HG03469 (cell line): ENCODE data around the gene CTPS2.
"Not testable (repeated sequence)": the region's sequence is repeated elsewhere in the genome, so short reads cannot be mapped to it uniquely, and the experiment has no call there.

Source experiments
- ATAC-seq: cut with Tn5 transposase; IDR thresholded peaks from one replicate; pipeline ENCODE4 v1.9.1; 2021; ENCODE audit warnings: mild to moderate bottlenecking, moderate library complexity, moderate number of reproducible peaks; ENCODE audit not compliant: unreplicated experiment

The CTPS2 gene, protein sequence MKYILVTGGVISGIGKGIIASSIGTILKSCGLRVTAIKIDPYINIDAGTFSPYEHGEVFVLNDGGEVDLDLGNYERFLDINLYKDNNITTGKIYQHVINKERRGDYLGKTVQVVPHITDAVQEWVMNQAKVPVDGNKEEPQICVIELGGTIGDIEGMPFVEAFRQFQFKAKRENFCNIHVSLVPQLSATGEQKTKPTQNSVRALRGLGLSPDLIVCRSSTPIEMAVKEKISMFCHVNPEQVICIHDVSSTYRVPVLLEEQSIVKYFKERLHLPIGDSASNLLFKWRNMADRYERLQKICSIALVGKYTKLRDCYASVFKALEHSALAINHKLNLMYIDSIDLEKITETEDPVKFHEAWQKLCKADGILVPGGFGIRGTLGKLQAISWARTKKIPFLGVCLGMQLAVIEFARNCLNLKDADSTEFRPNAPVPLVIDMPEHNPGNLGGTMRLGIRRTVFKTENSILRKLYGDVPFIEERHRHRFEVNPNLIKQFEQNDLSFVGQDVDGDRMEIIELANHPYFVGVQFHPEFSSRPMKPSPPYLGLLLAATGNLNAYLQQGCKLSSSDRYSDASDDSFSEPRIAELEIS

DNA sequence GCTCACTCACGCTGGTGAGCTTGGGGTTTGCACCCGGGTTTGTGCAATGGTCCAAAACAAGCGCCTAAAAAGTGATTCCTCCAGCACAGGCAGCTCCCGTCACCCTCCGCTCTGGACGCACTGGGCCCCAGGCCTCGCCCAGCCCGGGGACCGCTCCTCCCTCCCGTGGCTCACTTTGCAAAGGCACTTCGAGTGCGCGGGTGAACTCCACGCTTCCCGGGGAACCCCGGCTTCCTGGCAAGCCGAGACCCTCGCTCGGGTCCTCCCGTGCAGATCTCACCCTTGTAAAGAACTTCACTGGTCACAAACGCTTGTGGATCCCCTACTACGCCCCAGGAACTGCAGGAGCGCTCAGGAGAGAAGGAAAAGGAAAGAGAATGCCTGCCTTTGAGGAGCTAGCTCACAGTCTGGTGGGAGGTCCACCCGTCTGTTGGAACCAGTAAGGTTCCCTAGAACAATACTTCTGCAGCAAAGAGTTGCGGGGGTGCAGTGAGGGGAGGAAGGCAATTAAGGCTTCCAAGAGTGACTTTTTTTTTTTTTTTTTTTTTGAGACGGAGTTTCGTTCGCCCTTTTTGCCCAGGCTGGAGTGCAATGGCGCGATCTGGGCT, at the start of gene CTPS2:
Gene CTPS2 (minus strand): TSS at position 122 of the 608 bp plus-strand sequence. CDS start 9,767 bp downstream, outside the sequence.
- peak; percentile 70 for ATAC-seq

DNA sequence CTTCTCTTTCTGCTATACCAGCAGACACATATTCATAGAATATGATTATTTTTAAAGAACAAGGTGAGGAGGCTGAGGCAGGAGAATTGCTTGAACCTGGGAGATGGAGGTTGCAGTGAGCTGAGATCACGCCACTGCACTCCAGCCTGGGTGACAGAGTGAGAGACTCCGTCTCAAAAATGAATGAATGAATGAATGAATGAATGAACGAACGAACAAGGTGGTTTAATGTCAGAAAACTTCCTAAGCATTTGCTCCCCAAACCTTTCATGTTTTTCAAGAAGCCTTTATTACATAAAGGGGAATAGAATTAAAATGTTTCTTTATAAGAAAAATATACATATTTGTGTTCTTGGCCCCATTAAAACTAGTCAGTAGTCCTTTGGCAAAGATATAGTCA, 49.0 kb upstream of the CTPS2 start:
- not testable (repeated sequence) for ATAC-seq

DNA sequence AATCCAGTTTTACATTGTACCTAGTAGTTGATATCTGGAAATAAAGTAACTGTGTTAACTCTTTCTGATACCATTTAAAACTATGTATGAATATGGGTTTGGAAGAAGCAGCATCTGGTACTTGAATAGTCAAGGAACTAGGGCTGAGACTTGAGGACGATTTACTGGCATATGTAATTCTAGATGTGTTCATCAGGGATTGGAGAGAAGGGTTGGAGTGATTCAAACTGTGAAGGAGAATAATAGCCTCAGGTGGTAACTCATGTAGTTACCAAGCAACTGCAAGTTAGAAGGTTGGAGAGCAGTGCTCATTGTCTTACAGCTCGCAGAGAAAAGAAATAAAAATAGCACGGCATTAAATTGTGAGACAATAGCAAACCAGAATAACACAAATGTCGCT, 44.3 kb upstream of the CTPS2 start:
- no peak for ATAC-seq

- no peak for ATAC-seq
Observed at GRCh38 chrX:16754019-16754418, 41.5 kb upstream of the CTPS2 start.

GRCh38 chrX:16750136-16750535, 37.7 kb upstream of the CTPS2 start:
- no peak for ATAC-seq

DNA sequence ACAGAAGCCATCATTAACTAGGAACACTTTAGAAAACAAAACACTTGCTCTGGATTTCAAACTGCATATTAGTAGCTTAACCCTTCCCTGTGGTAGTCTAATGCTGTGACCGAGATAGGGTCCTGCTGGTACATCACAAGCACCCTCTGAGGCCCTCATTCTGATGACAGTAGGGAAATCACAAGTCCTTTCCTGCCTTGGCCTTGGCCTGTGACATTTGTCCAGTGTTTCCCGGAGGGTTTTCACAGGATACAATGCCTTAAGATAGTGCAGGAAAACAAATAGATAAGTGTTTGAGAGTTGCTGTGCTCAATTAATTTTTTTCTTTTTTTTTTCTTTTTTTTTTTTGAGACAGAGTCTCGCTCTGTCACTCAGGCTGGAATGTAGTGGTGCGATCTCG, 36.0 kb upstream of the CTPS2 start:
- ATAC-seq = no peak

DNA sequence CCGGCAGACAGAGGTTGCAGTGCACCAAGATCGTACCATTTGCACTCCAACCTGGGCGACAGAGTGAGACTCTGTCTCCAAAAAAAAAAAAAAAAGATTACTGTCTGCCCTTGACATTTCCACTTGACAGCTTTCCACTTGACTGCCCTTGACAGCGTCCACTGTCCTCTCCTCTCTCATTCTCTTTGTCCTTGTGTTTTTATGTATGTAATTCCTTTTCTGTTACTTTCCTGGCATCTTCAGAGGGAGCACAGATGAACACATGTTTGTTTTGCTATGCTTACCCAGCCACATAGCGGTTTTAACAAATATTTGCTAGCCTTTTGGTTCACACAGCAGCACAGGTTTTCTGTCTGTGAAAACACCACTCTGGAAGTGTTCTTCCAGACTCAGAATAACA, 33.2 kb upstream of the CTPS2 start:
- ATAC-seq = no peak

- no peak for ATAC-seq
Observed at GRCh38 chrX:16745102-16745501, 32.6 kb upstream of the CTPS2 start.

GRCh38 chrX:16743604-16744325, 31.3 kb upstream of the CTPS2 start:
- ATAC-seq = no peak

GRCh38 chrX:16739574-16739973, 27.1 kb upstream of the CTPS2 start:
- no peak for ATAC-seq

GRCh38 chrX:16737024-16737423, 24.6 kb upstream of the CTPS2 start:
- ATAC-seq = no peak

DNA sequence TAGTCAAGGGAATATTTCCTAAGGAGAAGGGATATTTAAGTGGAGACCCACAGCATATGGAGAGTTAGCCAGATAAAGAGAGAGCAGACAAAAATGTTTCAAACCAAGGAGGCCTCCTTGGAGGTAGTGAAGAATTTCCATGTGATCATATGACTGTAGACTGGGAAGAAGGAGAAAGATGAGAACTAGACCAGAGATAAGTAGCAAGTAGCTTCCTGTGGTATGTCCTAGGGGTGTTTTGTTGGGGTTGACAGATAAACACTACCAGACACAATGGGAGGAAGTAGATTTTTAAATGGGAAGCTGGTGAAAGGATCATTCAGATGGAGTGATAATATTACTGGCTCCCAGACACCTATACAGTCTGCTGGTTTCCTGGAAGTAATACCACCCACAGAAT, 20.5 kb upstream of the CTPS2 start:
- no peak for ATAC-seq

- no peak for ATAC-seq
Observed at GRCh38 chrX:16730450-16730849, 18.0 kb upstream of the CTPS2 start.

DNA sequence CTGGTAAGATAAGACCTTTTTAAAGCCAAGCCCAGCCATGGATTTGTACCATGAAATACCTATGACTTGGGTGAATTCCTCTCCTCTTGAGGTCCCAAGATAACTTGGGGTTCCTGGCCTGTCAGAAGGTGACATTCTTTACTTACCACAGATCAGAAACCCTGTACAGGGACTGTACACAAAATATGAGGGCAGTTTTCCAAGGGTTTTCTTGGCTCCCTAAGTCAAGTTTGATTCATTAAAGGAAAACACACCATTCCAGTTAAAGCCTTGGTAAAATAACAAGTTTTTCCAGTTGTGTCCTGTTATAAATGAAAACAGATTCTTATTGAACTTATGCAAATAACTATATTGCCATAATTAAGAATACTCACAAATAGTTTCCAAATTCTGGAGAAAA, 15.2 kb upstream of the CTPS2 start:
- no peak for ATAC-seq

GRCh38 chrX:16726347-16726988, 14.0 kb upstream of the CTPS2 start:
- not testable (repeated sequence) for ATAC-seq

DNA sequence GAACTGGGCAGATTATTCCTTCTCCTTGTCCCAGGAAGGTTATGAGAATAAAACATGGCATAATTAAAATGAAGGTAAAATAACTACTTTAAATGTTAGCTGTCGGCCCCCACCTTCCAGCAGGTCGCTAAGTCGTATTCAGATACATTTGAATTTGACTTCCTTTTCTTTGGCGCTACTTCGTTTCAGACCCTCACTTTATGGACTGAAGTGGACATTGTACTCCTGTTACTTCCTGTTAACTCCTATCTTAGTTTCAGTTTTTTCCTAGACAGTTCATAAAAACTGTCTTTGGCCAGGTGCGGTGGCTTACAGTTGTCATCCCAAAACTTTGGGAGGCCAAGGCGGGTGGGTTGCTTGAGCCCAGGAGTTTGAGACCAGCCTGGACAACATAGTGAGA, 12.6 kb upstream of the CTPS2 start:
- ATAC-seq = no peak

DNA sequence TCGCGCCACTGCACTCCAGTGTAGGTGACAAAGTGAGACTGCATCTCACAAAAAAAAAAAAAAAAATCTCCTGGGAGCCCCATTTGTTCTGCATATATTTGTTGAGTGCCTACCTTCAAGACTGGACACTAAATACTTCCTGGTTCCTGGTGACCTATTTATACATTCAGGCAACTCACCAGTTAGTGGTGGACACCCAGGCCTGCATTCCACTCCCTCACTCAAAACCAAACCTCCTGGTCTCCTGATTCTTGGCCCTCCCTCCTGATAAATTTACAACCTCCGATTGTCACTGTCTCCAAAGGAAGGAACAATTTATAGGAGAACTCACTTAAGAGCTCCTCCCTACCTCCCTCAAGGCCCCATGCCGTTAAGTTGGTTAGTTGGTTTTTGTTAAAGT, 10.0 kb upstream of the CTPS2 start:
- ATAC-seq = no peak

GRCh38 chrX:16719334-16720084, 7.0 kb upstream of the CTPS2 start, which contains the start of gene SYAP1:
Gene SYAP1, plus strand, starts transcription at chrX:16719612. Its CDS starts 113 bp downstream, at chrX:16719725.
- ATAC-seq = peak; percentile 93

DNA sequence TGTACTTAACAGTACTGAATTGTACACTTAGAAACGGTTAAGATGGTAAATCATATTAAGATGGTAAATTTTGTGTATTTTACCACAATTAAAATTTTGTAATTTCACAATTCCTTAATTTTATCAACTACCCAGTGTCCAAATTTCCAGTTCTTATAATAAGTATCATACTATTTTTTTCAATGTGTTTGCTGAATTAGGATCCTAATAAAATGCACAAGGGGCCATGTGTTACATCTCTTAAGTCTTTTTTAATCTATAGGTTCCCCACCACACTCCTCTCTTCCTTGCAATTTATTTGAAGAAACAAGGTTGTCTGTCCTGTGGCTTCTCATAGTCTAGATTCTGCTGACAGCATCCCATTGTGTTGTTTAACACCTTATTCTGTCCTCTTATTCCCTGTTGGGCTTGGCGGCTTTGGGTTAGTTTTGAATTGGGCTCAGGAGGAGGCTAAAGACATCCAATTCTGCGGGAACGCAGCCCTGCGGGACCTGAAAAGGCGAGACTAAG, 6.4 kb upstream of the CTPS2 start:
- ATAC-seq = no peak

GRCh38 chrX:16716451-16716850, 4.0 kb upstream of the CTPS2 start:
- not testable (repeated sequence) for ATAC-seq
